ENCODE results near the gene TMEM9. TPM values are rescaled to one million over a fixed set of nuclear protein-coding genes. Genes with fewer than 3 reads are reported as not detected.

TMEM9 gene
- total and polyA plus RNA-seq, 2 experiments from 2014 or later = 70.3 to 81.0 TPM

DNA sequence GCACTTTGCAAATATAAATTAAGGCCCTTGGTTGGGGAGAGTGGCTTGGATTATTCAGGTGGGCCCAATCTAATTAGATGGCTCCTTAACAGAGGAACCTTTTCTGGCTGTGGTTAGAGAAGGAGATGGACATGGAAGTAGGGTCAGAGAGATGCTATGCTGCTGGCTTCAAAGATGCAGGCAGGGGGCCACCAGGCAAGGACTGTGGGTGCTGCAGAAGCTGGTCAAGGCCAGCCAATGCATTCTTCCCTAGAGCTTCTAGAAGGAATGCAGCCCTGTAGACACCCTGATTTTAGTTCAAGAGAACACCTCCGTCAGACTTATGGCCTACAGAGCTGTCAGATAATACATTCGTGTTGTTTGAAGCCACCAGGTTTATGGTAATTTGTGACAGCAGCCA lies 3.7 kb upstream of the TMEM9 start:
- in situ Hi-C loops (cut with MboI) = no loop called here
- Histone ChIP-seq H3K79me2 (ENCODE audit: insufficient read depth) (peaks cover 9% of the 10 kb centered on the region), H3K4me2 (ENCODE audit: unreplicated experiment) (no peak overlapping the region), H3K27me3 (replicated peaks; ENCODE audit: insufficient read depth) (no peaks in the 10 kb centered on the region; the same call in 1 of the 2 replicates), H3K9ac (no peak overlapping the region), H2AFZ (no peak overlapping the region), H3K4me1 (ENCODE audit: insufficient read depth) (peaks cover 8% of the 10 kb centered on the region), H3F3A (ENCODE audit: insufficient read depth) (no peaks in the 10 kb centered on the region), H3K36me3 (ENCODE audit: low read depth) (no peaks in the 10 kb centered on the region), H4K20me1 (ENCODE audit: insufficient read depth) (no peaks in the 10 kb centered on the region), H3K9me3 (ENCODE audit: low read depth) (no peaks in the 10 kb centered on the region), H3K4me3 (no peak overlapping the region), H3K27ac (no peak overlapping the region), H3K9me2 (ENCODE audit: insufficient read depth) (no peaks in the 10 kb centered on the region)
- 80 to 95% methylated on average over 2 of the region's 2 CpGs for WGBS, 2 experiments (ENCODE audit: low coverage in 1 of 2, low lambda C conversion rate in 2 of 2, missing lambda C conversion rate in 2 of 2)
- TF ChIP-seq EZH2 (IDR thresholded peaks at IDR 0.05; ENCODE audit: insufficient read depth, poor library complexity, severe bottlenecking) = no peak
- TF ChIP-seq EZH2phosphoT487 (IDR thresholded peaks at IDR 0.05; ENCODE audit: insufficient read depth, low read depth) = no peak
- DNase-seq = no peak

DNA sequence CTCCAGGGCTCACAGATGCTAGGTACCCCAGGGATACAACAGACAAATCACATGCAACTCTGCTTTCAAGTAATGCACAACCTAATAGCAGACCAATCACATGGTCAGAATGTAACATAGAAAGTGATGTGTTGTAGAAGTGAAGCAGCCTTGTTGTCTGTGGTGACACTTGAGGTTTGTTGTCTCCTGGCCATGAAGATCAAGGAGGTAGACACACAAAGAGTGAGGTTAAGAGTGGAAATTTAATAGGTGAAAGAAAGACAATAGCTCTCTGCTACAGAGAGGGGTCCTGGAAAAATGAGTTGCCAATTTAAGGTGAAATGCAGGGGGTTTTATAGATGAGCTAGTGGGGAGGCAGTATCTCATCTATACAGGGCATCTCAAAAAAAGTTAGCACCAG lies 2.5 kb upstream of the TMEM9 start:
- no peaks in the 10 kb centered on the region for H3K27me3 ChIP-seq (replicated peaks; ENCODE audit: insufficient read depth)
- H4K20me1 ChIP-seq (ENCODE audit: insufficient read depth) = no peaks in the 10 kb centered on the region
- TF ChIP-seq EZH2phosphoT487 (IDR thresholded peaks at IDR 0.05; ENCODE audit: insufficient read depth, low read depth) (no peak), EZH2 (IDR thresholded peaks at IDR 0.05; ENCODE audit: insufficient read depth, poor library complexity, severe bottlenecking) (no peak)
- H3K36me3 ChIP-seq (ENCODE audit: low read depth) = no peaks in the 10 kb centered on the region
- H3K4me3 ChIP-seq = no peak overlapping the region
- no peak overlapping the region for H2AFZ ChIP-seq
- H3K9me2 ChIP-seq (ENCODE audit: insufficient read depth) = no peaks in the 10 kb centered on the region
- no peaks in the 10 kb centered on the region for H3F3A ChIP-seq (ENCODE audit: insufficient read depth)
- in situ Hi-C loops (cut with MboI) = no loop called here
- H3K9me3 ChIP-seq (ENCODE audit: low read depth) = no peaks in the 10 kb centered on the region
- H3K9ac ChIP-seq = no peak overlapping the region
- H3K27ac ChIP-seq = no peak overlapping the region
- no peak for DNase-seq
- peaks cover 8% of the 10 kb centered on the region for H3K4me1 ChIP-seq (ENCODE audit: insufficient read depth)
- H3K4me2 ChIP-seq (ENCODE audit: unreplicated experiment) = no peak overlapping the region
- peaks cover 12% of the 10 kb centered on the region for H3K79me2 ChIP-seq (ENCODE audit: insufficient read depth)

DNA sequence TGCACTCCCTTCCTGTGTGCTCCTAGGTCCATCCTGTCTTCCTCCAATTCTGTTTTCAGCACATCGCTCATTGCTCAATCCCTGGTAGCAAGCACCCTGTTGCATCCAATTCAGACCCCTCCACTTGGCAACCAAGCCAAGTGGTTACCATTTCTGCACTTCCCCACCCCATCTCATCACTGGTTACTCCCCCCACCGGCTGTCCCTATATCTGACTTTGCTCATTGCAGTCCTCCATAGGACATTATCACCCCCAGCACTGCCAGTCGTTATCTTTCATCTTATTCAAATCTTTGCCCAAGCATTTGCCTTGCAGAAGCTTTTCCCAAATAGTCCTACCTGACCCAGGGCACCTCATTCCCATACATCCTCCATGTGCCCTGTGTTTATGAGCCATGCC lies 2.1 kb upstream of the TMEM9 start:
- Histone ChIP-seq H3K4me2 (ENCODE audit: unreplicated experiment) (no peak overlapping the region), H3K9me3 (ENCODE audit: low read depth) (no peaks in the 10 kb centered on the region), H3F3A (ENCODE audit: insufficient read depth) (no peaks in the 10 kb centered on the region), H4K20me1 (ENCODE audit: insufficient read depth) (no peaks in the 10 kb centered on the region), H3K9me2 (ENCODE audit: insufficient read depth) (no peaks in the 10 kb centered on the region), H3K36me3 (ENCODE audit: low read depth) (no peaks in the 10 kb centered on the region), H3K4me3 (no peak overlapping the region), H2AFZ (no peak overlapping the region), H3K27me3 (replicated peaks; ENCODE audit: insufficient read depth) (no peaks in the 10 kb centered on the region), H3K79me2 (ENCODE audit: insufficient read depth) (peaks cover 12% of the 10 kb centered on the region), H3K4me1 (ENCODE audit: insufficient read depth) (peaks cover 8% of the 10 kb centered on the region), H3K9ac (no peak overlapping the region), H3K27ac (no peak overlapping the region)
- no peak for DNase-seq
- in situ Hi-C loops (cut with MboI) = no loop called here
- 63 to 75% methylated on average over 3 of the region's 3 CpGs for WGBS, 2 experiments (ENCODE audit: low coverage in 1 of 2, low lambda C conversion rate in 2 of 2, missing lambda C conversion rate in 2 of 2)
- TF ChIP-seq EZH2phosphoT487 (IDR thresholded peaks at IDR 0.05; ENCODE audit: insufficient read depth, low read depth) (no peak), EZH2 (IDR thresholded peaks at IDR 0.05; ENCODE audit: insufficient read depth, poor library complexity, severe bottlenecking) (no peak)

DNA sequence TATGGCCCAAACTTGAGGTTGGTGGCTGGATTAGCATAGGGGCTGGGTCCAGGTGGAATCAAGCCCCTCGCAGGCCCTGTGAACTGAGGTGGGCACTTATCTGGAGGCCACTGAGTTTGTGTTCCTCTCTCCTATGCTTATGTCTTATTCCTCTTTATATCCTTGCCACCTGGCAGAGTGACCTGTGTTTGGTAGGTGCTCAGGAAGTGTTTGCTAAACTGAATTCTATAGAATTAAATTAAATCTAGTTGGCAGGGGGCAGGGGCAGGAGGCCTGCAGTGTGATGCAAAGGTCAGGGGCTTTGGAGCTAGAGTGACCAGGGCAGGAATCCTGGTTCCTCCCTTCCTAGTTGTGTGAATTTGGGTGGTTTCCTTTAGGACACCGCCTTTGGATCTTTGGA lies 1.1 kb upstream of the TMEM9 start:
- H3K9me3 ChIP-seq (ENCODE audit: low read depth) = no peaks in the 10 kb centered on the region
- 47 to 100% methylated on average over 1 to 2 of the region's 2 CpGs for WGBS, 2 experiments (ENCODE audit: low coverage in 1 of 2, low lambda C conversion rate in 2 of 2, missing lambda C conversion rate in 2 of 2)

More for the DNA sequence above, 1.1 kb upstream of the TMEM9 start:
- H4K20me1 ChIP-seq (ENCODE audit: insufficient read depth) = no peaks in the 10 kb centered on the region
- H3F3A ChIP-seq (ENCODE audit: insufficient read depth) = no peaks in the 10 kb centered on the region
- DNase-seq = no peak
- H3K9ac ChIP-seq = no peak overlapping the region
- no peaks in the 10 kb centered on the region for H3K36me3 ChIP-seq (ENCODE audit: low read depth)
- in situ Hi-C loops (cut with MboI) = no loop called here
- no peaks in the 10 kb centered on the region for H3K9me2 ChIP-seq (ENCODE audit: insufficient read depth)
- no peak for TF ChIP-seq EZH2 (IDR thresholded peaks at IDR 0.05; ENCODE audit: insufficient read depth, poor library complexity, severe bottlenecking)
- no peak for TF ChIP-seq EZH2phosphoT487 (IDR thresholded peaks at IDR 0.05; ENCODE audit: insufficient read depth, low read depth)
- no peak overlapping the region for H3K4me2 ChIP-seq (ENCODE audit: unreplicated experiment)
- no peak overlapping the region for H3K27ac ChIP-seq
- no peaks in the 10 kb centered on the region for H3K27me3 ChIP-seq (replicated peaks; ENCODE audit: insufficient read depth)
- H2AFZ ChIP-seq = no peak overlapping the region
- peaks cover 12% of the 10 kb centered on the region for H3K79me2 ChIP-seq (ENCODE audit: insufficient read depth)
- peaks cover 8% of the 10 kb centered on the region for H3K4me1 ChIP-seq (ENCODE audit: insufficient read depth)
- H3K4me3 ChIP-seq = no peak overlapping the region
